K562 (cell line): ENCODE results near the gene RIC3. TPM values are rescaled to one million over a fixed set of nuclear protein-coding genes. Genes with fewer than 3 reads are reported as not detected.

Experiments used
- ATAC-seq: fragments of 200-7000 bp; cut with Tn5 transposase; 3 replicates; pipeline ENCODE4 v1.9.1; 2020; ENCODE audit warnings: moderate library complexity
- BruUV-seq: library from RNA; stranded (reverse); fragments of 400-500 nt; replicated peaks from 2 replicates; lab custom pipeline; 2021; lab: Mats Ljungman, UMichigan
- CTCF ChIA-PET: fragments of 300-600 bp; formaldehyde crosslinking; extraction: SDS; loops from one replicate; lab custom pipeline; 2021; ENCODE audit warnings: low intra/inter-chr PET ratio; lab: Yijun Ruan, JAX
- POLR2A ChIA-PET: fragments of 300-600, 350-650 bp; sonication (Branson Sonifier 250); formaldehyde crosslinking; extraction: SDS; loops from one replicate; lab custom pipeline; 2021; ENCODE audit warnings: antibody characterized with exemption, inconsistent platforms; lab: Yijun Ruan, JAX
- DNase-seq, 4 experiments: peaks; one replicate each; pipeline versions ENCODE4 v3.0.0 to v3.0.0-alpha.2; 2011 to 2018; ENCODE audit warnings: low spot score in 3 of 4, mixed read lengths in 3 of 4; ENCODE audit errors: extremely low read depth in 1 of 4
- FAIRE-seq: peaks from 2 replicates; lab custom pipeline; 2011; peaks lifted over from hg19 to GRCh38; lab: Jason Lieb, UNC
- H2AFZ ChIP-seq: 2 replicates; pipeline ENCODE4 v1.6.0; 2011; ENCODE audit warnings: low read depth, low read length, control low read depth, inconsistent platforms
- H3K27ac ChIP-seq: fragments of 200-600 bp; 3 replicates; pipeline ENCODE4 v1.8.0; 2011; ENCODE audit warnings: low read depth, mild to moderate bottlenecking, control low read depth, inconsistent platforms, low read length, moderate library complexity, mixed read lengths; ENCODE audit errors: extremely low read depth
- H3K27me3 ChIP-seq, 2 experiments: fragments of 300-600 bp in 1 of 2; 2 replicates in 1 of 2; 3 replicates in 1 of 2; pipeline versions ENCODE4 v1.6.0 to v1.8.0; 2011; ENCODE audit warnings: inconsistent platforms in 2 of 2, low read length in 2 of 2, mild to moderate bottlenecking in 1 of 2, mixed read lengths in 1 of 2, moderate library complexity in 1 of 2; ENCODE audit not compliant: control insufficient read depth in 2 of 2, insufficient read depth in 2 of 2
- H3K36me3 ChIP-seq: fragments of 300-600 bp; 3 replicates; pipeline ENCODE4 v1.8.0; 2011; ENCODE audit warnings: mild to moderate bottlenecking, low read length, inconsistent platforms; ENCODE audit not compliant: control insufficient read depth, insufficient read depth
- H3K4me1 ChIP-seq, 2 experiments: fragments of 200-600 bp in 1 of 2; replicated peaks in 1 of 2; 2 replicates in 1 of 2; 3 replicates in 1 of 2; pipeline versions ENCODE4 v1.5.1 to v1.8.0; 2011; ENCODE audit warnings: inconsistent platforms in 2 of 2, low read length in 2 of 2, mild to moderate bottlenecking in 1 of 2, mixed read lengths in 1 of 2, moderate library complexity in 1 of 2; ENCODE audit not compliant: control insufficient read depth in 2 of 2, insufficient read depth in 2 of 2
- H3K4me2 ChIP-seq: 2 replicates; pipeline ENCODE4 v1.6.1; 2011; ENCODE audit warnings: low read length, control low read depth, inconsistent platforms, mixed read lengths; ENCODE audit not compliant: insufficient read depth
- H3K4me3 ChIP-seq: fragments of 200-600 bp; sonication (generic), shearing (Covaris generic); 2 replicates; pipeline ENCODE4 v1.5.1; 2016; ENCODE audit warnings: control low read depth, inconsistent platforms
- H3K79me2 ChIP-seq: fragments of 200-600 bp; 3 replicates; pipeline ENCODE4 v1.8.0; 2011; ENCODE audit warnings: low read length, inconsistent platforms; ENCODE audit not compliant: control insufficient read depth, insufficient read depth
- H3K9ac ChIP-seq, 2 experiments: 2 replicates each; pipeline versions ENCODE4 v1.6.0 to v1.6.1; 2011; ENCODE audit warnings: low read depth in 2 of 2, low read length in 2 of 2, control low read depth in 1 of 2, inconsistent platforms in 1 of 2, mild to moderate bottlenecking in 1 of 2, mixed read lengths in 1 of 2; ENCODE audit not compliant: insufficient read depth in 1 of 2
- H3K9me1 ChIP-seq: one replicate; pipeline ENCODE4 v1.6.0; 2011; ENCODE audit warnings: inconsistent platforms, mild to moderate bottlenecking, low read length, moderate library complexity; ENCODE audit not compliant: control insufficient read depth, insufficient read depth
- H3K9me3 ChIP-seq: replicated peaks from 2 replicates; pipeline ENCODE4 v1.5.1; 2011; ENCODE audit warnings: low read depth, low read length, inconsistent platforms; ENCODE audit not compliant: control insufficient read depth, insufficient read depth
- H4K20me1 ChIP-seq: replicated peaks from 2 replicates; pipeline ENCODE4 v1.6.1; 2011; ENCODE audit warnings: low read length, inconsistent platforms, mixed read lengths; ENCODE audit not compliant: control insufficient read depth, insufficient read depth
- BACH1 ChIP-seq: fragments of 200-800 bp; sonication (Bioruptor generic); IDR thresholded peaks from 2 replicates; pipeline ENCODE4 v1.6.1; 2016; ENCODE audit warnings: missing genetic modification characterization, missing compliant biosample characterization
- CTCFL ChIP-seq: IDR thresholded peaks from 2 replicates; pipeline ENCODE4 v1.6.1; 2011; ENCODE audit warnings: borderline replicate concordance, low read depth, mild to moderate bottlenecking, moderate library complexity, low read length; ENCODE audit not compliant: insufficient read depth, poor library complexity, severe bottlenecking
- ELK1 ChIP-seq: sonication (generic); formaldehyde crosslinking; IDR thresholded peaks from 2 replicates; pipeline ENCODE4 v1.8.1; 2022; ENCODE audit warnings: missing genetic modification reagents
- FOXA3 ChIP-seq, 2 experiments: fragments of 450-650 bp in 1 of 2; sonication (generic) in 1 of 2; formaldehyde crosslinking; IDR thresholded peaks in 1 of 2; conservative IDR thresholded peaks in 1 of 2; 2 replicates each; pipeline versions ENCODE4 v1.4.0 to v1.8.0; 2020 to 2022; ENCODE audit warnings: mild to moderate bottlenecking in 2 of 2, missing genetic modification reagents in 1 of 2
- MCM3 ChIP-seq: fragments of 450-650 bp; IDR thresholded peaks from 2 replicates; pipeline ENCODE4 v1.6.1; 2016
- MCM7 ChIP-seq, 2 experiments: fragments of 450-650 bp; IDR thresholded peaks; 2 replicates each; pipeline ENCODE4 v1.6.1; 2016 to 2018
- POLR2A ChIP-seq: fragments of 450-650 bp; conservative IDR thresholded peaks from 2 replicates; pipeline ENCODE4 v1.6.1; 2016
- POLR2G ChIP-seq: fragments of 200-400 bp; formaldehyde crosslinking; IDR thresholded peaks from 2 replicates; pipeline ENCODE4 v1.6.1; 2017; ENCODE audit warnings: low read depth, mild to moderate bottlenecking, antibody characterized with exemption, low read length, moderate library complexity
- POU5F1 ChIP-seq: fragments of 150-350 bp; IDR thresholded peaks from 2 replicates; pipeline ENCODE4 v1.6.1; 2014; ENCODE audit warnings: borderline replicate concordance, low read length, low read depth, mild to moderate bottlenecking; ENCODE audit not compliant: partially characterized antibody
- RHOXF2B ChIP-seq: fragments of 250-450 bp; sonication (Bioruptor Pico); conservative IDR thresholded peaks from 2 replicates; pipeline ENCODE4 v1.5.1; 2021
- TFAM ChIP-seq: fragments of 250-450 bp; sonication (Bioruptor Pico); conservative IDR thresholded peaks from 2 replicates; pipeline ENCODE4 v1.5.0; 2021; ENCODE audit warnings: mild to moderate bottlenecking, moderate library complexity
- WGBS: fragments of 100-300 bp; shearing (Covaris generic); methylation state at CpG from one replicate; pipeline ENCODE4 v1.1.6; 2016; ENCODE audit warnings: low coverage, mixed read lengths; ENCODE audit not compliant: insufficient coverage; ENCODE audit errors: missing lambda C conversion rate; 5-methylcytosine and 5-hydroxymethylcytosine counted together
- in situ Hi-C: fragments of 300-500 bp; cut with MboI; formaldehyde crosslinking; loops from 4 replicates; pipeline ENCODE4 v1.15.0; 2018; ENCODE audit warnings: inconsistent platforms, mixed read lengths
- intact Hi-C: fragments of 100-400 bp; cut with micrococcal nuclease; formaldehyde crosslinking; loops from 2 replicates; pipeline ENCODE4 v1.14.2; 2022
- polyA plus RNA-seq, 8 experiments: library from polyadenylated mRNA; depleted of rRNA in 4 of 8; stranded (reverse) in 5 of 8; unstranded in 3 of 8; fragments of >200 nt; fragmentation: Nextera tagmentation in 2 of 8; fragmentation: Illumina TruSeq in 1 of 8; extraction: Ambion mirVana in 2 of 8; extraction: Trizol in 1 of 8; gene quantifications; 2 replicates each; pipeline versions ENCODE4 v1.2.1 to v1.2.3, GENCODE V29; 2011 to 2014; ENCODE audit warnings: inconsistent platforms in 1 of 8, missing spikeins in 1 of 8
- total RNA-seq, 7 experiments: library from RNA; depleted of rRNA in 6 of 7; stranded (reverse); fragments of >200 nt in 6 of 7; fragmentation: Illumina TruSeq in 2 of 7; extraction: Trizol in 2 of 7; gene quantifications; 2 replicates each; pipeline versions ENCODE4 v1.2.1 to v1.2.3, GENCODE V29; 2011 to 2021; ENCODE audit warnings: low replicate concordance in 1 of 7

The RIC3 gene
- total and polyA plus RNA-seq, 9 of the 15 experiments (the other 6 are each of a cell fraction or from before 2014, with no cell fraction given): 0.03 to 0.16 (median 0.05) TPM; not detected in 4

- no peak for TF ChIP-seq MCM3
- no peak for TF ChIP-seq MCM7 (IDR thresholded peaks at IDR 0.05)
- TF ChIP-seq RHOXF2B (CRISPR knock-in tag): no peak
- TF ChIP-seq POLR2G: no peak
- TF ChIP-seq ELK1 (CRISPR knock-in tag): no peak
- no peak for TF ChIP-seq POU5F1
- TF ChIP-seq POLR2A: no peak
- TF ChIP-seq CTCFL: no peak
- no peak for TF ChIP-seq TFAM (CRISPR knock-in tag)
- TF ChIP-seq FOXA3 (CRISPR knock-in tag; conservative IDR thresholded peaks at IDR 0.05 in 1 of 2, IDR thresholded peaks at IDR 0.05 in 1 of 2): no peak
- TF ChIP-seq BACH1 (tag): no peak
- FAIRE-seq: no peak
Measured at GRCh38 chr11:8178297-8178696, 9.5 kb upstream of the RIC3 start.

More at GRCh38 chr11:8178297-8178696, 9.5 kb upstream of the RIC3 start:
- in situ Hi-C loops (no loop called here), intact Hi-C loops (no loop called here)
- no peak overlapping the region for H2AFZ ChIP-seq
- H4K20me1 ChIP-seq: no peaks in the 10 kb centered on the region
- no peak for DNase-seq
- H3K4me3 ChIP-seq: no peak overlapping the region
- 0% methylated on average over 1 of the region's 1 CpG for WGBS
- BruUV-seq: no TSS peak
- no peak overlapping the region for H3K4me2 ChIP-seq
- H3K4me1 ChIP-seq: no peaks in the 10 kb centered on the region
- H3K9me1 ChIP-seq: no peaks in the 10 kb centered on the region
- peaks cover 0 to 8% of the 10 kb centered on the region in 2 experiments; a peak in 2 of 5 replicates for H3K27me3 ChIP-seq
- ChIA-PET CTCF (no interaction called here), POLR2A (interaction anchor here (1.0 kb wide), 1 partner anchor 171 kb away, joined by 3 read pairs; no protein-coding TSS in a partner anchor)
- no peaks in the 10 kb centered on the region for H3K79me2 ChIP-seq
- H3K27ac ChIP-seq: no peak overlapping the region
- no peaks in the 10 kb centered on the region for H3K9me3 ChIP-seq
- no peak for ATAC-seq
- H3K9ac ChIP-seq: no peak overlapping the region
- H3K36me3 ChIP-seq: no peaks in the 10 kb centered on the region
